ENCODE data around the gene FBXO22. TPM values are rescaled to one million over a fixed set of nuclear protein-coding genes. Genes with fewer than 3 reads are reported as not detected.

Gene FBXO22
- polyA plus RNA-seq, 1 of the 3 experiments (the other 2 are of a cell fraction), result 34.8 TPM

DNA sequence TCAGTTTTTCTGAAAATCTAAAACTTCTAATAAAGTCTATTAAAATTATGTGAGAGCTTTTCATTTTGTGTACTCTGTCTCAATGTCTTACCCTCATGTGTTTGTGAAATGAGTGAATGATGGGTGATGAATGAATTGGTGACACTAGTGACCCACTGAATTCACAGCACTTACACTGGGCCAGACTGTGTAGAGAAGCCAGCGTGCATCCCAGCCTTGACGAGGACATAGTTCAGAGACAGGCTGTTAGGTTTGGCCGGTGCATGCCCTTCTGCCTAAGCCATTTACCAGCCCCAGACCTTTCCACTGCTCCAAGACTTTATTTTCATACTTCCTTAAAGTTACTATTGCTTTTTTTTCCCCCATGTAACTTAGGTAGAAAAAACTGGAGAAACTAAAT lies 38.8 kb downstream of the FBXO22 start:
- no peak overlapping the region for H3K27ac ChIP-seq (ENCODE audit: low read depth in 2 of 2, low read length in 1 of 2)
- CTCF ChIA-PET, result no interaction called here
- no peak for TF ChIP-seq RAD21 (IDR thresholded peaks at IDR 0.05; ENCODE audit: low read length)
- TF ChIP-seq NRF1 (IDR thresholded peaks at IDR 0.05; ENCODE audit: low read depth, low read length), result no peak
- TF ChIP-seq, protein P1, sequence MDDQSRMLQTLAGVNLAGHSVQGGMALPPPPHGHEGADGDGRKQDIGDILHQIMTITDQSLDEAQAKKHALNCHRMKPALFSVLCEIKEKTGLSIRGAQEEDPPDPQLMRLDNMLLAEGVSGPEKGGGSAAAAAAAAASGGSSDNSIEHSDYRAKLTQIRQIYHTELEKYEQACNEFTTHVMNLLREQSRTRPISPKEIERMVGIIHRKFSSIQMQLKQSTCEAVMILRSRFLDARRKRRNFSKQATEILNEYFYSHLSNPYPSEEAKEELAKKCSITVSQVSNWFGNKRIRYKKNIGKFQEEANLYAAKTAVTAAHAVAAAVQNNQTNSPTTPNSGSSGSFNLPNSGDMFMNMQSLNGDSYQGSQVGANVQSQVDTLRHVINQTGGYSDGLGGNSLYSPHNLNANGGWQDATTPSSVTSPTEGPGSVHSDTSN (IDR thresholded peaks at IDR 0.05), result no peak
- TF ChIP-seq, protein P2, sequence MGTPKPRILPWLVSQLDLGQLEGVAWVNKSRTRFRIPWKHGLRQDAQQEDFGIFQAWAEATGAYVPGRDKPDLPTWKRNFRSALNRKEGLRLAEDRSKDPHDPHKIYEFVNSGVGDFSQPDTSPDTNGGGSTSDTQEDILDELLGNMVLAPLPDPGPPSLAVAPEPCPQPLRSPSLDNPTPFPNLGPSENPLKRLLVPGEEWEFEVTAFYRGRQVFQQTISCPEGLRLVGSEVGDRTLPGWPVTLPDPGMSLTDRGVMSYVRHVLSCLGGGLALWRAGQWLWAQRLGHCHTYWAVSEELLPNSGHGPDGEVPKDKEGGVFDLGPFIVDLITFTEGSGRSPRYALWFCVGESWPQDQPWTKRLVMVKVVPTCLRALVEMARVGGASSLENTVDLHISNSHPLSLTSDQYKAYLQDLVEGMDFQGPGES (IDR thresholded peaks at IDR 0.05; ENCODE audit: low read depth, low read length), result no peak
- TF ChIP-seq FOXM1 (IDR thresholded peaks at IDR 0.05; ENCODE audit: low read depth), result no peak
- TF ChIP-seq, protein P3, sequence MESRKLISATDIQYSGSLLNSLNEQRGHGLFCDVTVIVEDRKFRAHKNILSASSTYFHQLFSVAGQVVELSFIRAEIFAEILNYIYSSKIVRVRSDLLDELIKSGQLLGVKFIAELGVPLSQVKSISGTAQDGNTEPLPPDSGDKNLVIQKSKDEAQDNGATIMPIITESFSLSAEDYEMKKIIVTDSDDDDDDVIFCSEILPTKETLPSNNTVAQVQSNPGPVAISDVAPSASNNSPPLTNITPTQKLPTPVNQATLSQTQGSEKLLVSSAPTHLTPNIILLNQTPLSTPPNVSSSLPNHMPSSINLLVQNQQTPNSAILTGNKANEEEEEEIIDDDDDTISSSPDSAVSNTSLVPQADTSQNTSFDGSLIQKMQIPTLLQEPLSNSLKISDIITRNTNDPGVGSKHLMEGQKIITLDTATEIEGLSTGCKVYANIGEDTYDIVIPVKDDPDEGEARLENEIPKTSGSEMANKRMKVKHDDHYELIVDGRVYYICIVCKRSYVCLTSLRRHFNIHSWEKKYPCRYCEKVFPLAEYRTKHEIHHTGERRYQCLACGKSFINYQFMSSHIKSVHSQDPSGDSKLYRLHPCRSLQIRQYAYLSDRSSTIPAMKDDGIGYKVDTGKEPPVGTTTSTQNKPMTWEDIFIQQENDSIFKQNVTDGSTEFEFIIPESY (IDR thresholded peaks at IDR 0.05; ENCODE audit: borderline replicate concordance, low read depth), result no peak
- no peak for TF ChIP-seq EP300 (IDR thresholded peaks at IDR 0.05; ENCODE audit: borderline replicate concordance in 1 of 2, low read depth in 1 of 2, low read length in 1 of 2)
- no peak for TF ChIP-seq MEF2A (IDR thresholded peaks at IDR 0.05; ENCODE audit: borderline replicate concordance, low read depth)
- no peak for TF ChIP-seq RCOR1 (IDR thresholded peaks at IDR 0.05; ENCODE audit: low read length)
- no peak for TF ChIP-seq GABPA (IDR thresholded peaks at IDR 0.05; ENCODE audit: low read depth)
- no peak for TF ChIP-seq TCF12 (IDR thresholded peaks at IDR 0.05)
- TF ChIP-seq, protein P4, sequence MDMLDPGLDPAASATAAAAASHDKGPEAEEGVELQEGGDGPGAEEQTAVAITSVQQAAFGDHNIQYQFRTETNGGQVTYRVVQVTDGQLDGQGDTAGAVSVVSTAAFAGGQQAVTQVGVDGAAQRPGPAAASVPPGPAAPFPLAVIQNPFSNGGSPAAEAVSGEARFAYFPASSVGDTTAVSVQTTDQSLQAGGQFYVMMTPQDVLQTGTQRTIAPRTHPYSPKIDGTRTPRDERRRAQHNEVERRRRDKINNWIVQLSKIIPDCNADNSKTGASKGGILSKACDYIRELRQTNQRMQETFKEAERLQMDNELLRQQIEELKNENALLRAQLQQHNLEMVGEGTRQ (IDR thresholded peaks at IDR 0.05; ENCODE audit: borderline replicate concordance, low read depth, low read length), result no peak
- no peak for TF ChIP-seq POLR2AphosphoS5 (IDR thresholded peaks at IDR 0.05; ENCODE audit: low read depth, low read length)
- TF ChIP-seq, protein P5, sequence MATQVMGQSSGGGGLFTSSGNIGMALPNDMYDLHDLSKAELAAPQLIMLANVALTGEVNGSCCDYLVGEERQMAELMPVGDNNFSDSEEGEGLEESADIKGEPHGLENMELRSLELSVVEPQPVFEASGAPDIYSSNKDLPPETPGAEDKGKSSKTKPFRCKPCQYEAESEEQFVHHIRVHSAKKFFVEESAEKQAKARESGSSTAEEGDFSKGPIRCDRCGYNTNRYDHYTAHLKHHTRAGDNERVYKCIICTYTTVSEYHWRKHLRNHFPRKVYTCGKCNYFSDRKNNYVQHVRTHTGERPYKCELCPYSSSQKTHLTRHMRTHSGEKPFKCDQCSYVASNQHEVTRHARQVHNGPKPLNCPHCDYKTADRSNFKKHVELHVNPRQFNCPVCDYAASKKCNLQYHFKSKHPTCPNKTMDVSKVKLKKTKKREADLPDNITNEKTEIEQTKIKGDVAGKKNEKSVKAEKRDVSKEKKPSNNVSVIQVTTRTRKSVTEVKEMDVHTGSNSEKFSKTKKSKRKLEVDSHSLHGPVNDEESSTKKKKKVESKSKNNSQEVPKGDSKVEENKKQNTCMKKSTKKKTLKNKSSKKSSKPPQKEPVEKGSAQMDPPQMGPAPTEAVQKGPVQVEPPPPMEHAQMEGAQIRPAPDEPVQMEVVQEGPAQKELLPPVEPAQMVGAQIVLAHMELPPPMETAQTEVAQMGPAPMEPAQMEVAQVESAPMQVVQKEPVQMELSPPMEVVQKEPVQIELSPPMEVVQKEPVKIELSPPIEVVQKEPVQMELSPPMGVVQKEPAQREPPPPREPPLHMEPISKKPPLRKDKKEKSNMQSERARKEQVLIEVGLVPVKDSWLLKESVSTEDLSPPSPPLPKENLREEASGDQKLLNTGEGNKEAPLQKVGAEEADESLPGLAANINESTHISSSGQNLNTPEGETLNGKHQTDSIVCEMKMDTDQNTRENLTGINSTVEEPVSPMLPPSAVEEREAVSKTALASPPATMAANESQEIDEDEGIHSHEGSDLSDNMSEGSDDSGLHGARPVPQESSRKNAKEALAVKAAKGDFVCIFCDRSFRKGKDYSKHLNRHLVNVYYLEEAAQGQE (IDR thresholded peaks at IDR 0.05; ENCODE audit: low read depth, low read length), result no peak
- no peak for TF ChIP-seq JUND (IDR thresholded peaks at IDR 0.05)

More for the DNA sequence above, 38.8 kb downstream of the FBXO22 start:
- Histone ChIP-seq H3K79me2 (ENCODE audit: insufficient read depth) (no peaks in the 10 kb centered on the region), H3K4me3 (ENCODE audit: low read depth in 2 of 2, low read length in 1 of 2) (no peak overlapping the region), H4K20me1 (ENCODE audit: insufficient read depth) (no peaks in the 10 kb centered on the region), H3K9ac (no peak overlapping the region), H3K36me3 (replicated peaks in 1 of 2; ENCODE audit: control insufficient read depth in 1 of 2, insufficient read depth in 2 of 2, low read length in 1 of 2) (peaks cover 19 to 33% of the 10 kb centered on the region in 2 experiments), H3K27me3 (ENCODE audit: insufficient read depth) (no peaks in the 10 kb centered on the region), H3K9me2 (no peaks in the 10 kb centered on the region), H3K4me2 (no peak overlapping the region), H3F3A (replicated peaks; ENCODE audit: insufficient read depth) (peaks cover 32% of the 10 kb centered on the region), H2AFZ (ENCODE audit: low read depth) (no peak overlapping the region), H3K9me3 (no peaks in the 10 kb centered on the region), H3K4me1 (ENCODE audit: control insufficient read depth in 1 of 2, insufficient read depth in 2 of 2, low read depth in 1 of 2, low read length in 1 of 2) (no peaks in the 10 kb centered on the region)
- DNase-seq, result no peak
- POLR2A ChIA-PET, result no interaction called here
- 92% methylated on average over 3 of the region's 3 CpGs for WGBS (ENCODE audit: low lambda C conversion rate)

All from SK-N-SH (cell line).